Hematopoietic multipotent progenitor cell treated with erythropoietin and hydrocortisone succinate and interleukin-3 and kit ligand, for 8 days (in vitro differentiated cells): ENCODE results near the gene PCCA.
A peak's percentile ranks its signal among the peaks of the same experiment; 100 is the strongest.

Source experiments
- DNase-seq: peaks from one replicate; pipeline ENCODE4 v3.0.0-alpha.2; 2015

PCCA gene

GRCh38 chr13:100532090-100532766 lies 443.3 kb downstream of the PCCA start:
- no peak for DNase-seq

DNA sequence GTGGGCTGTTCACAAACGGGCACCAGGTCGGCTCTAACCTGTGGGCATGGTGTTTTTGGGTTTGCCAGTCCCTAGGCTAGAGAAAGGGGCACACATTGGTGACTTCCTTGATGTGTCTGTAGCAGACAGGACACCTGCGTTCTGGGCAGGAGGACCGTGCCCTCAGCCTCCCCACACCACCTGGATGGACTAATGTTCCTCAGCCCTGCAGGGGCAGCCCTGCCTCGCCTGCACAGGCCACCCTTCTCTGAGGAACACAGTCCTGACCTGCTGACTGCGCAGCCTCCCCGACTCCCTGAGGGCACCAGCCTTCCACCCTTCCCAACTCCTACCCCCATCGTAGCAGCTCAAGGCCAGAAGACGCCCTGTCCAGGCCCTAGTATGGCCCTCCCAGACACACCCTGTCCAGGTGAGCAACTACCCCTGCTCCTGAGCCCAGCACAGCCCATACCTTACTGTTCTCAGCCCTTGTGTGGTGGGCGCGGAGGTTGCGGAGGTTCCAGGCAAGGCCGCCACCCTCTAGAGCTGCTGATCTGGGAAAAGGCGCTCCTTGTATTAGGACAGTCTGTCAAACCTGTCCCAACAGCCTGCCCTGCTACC lies 444.0 kb downstream of the PCCA start:
- no peak for DNase-seq

GRCh38 chr13:100533588-100534041 lies 444.7 kb downstream of the PCCA start:
- no peak for DNase-seq

DNA sequence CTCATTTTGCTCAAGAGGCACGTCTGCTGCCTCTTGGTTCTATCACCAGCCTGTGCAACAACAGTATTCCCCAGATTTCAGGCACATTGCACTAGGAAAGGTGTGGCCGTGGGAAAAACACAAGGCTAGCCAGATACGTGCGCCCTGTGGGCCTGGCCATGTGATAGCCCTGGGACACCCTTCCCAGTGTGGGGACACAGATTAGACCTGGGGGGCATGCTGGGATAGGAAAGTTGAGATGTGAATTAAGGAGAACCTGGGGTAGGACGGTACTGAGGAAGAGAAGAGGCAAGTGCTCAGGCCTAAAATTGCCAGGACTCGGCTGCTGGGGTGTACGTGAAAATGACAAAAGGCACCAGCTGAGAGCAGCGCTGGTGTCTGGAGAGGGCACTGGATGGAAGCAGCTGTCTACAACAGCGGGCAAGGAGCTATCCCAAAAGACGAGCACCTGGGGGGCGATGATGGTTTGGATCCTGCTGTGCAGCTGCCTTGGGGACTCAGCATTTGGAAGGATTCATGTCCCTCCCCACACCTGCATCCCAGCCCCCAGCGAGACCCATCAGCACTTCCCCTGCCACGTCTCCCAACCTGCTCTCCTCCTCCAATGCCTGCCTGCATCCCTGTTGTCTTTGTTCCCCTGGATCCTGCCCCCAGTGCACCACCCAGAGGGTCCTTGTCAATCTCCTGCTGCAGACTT lies 445.4 kb downstream of the PCCA start:
- no peak for DNase-seq

DNA sequence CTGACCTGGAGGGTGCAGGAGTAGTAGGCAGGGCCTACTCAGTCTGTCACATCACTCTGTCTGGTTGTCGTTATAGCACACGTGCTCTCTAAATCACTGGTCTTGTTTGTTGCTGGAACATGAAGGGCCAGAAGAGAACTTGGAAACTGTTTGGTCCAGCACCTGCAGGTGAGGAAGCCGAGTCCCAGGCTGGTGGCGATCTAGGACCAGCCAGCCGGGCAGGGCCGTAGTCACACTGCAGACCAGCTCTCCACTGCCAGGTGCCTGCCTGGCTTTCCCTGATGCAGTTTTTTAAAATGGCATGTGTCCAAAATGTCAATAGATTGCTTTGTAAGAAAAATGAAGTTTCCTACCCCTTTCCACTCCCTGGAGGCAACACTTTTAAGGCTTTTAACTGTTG lies 446.0 kb downstream of the PCCA start:
- no peak for DNase-seq

- no peak for DNase-seq
These were observed 446.7 kb downstream of the PCCA start for GRCh38 chr13:100535426-100536135.

- no peak for DNase-seq
These were observed 447.8 kb downstream of the PCCA start for GRCh38 chr13:100536643-100537180.

DNA sequence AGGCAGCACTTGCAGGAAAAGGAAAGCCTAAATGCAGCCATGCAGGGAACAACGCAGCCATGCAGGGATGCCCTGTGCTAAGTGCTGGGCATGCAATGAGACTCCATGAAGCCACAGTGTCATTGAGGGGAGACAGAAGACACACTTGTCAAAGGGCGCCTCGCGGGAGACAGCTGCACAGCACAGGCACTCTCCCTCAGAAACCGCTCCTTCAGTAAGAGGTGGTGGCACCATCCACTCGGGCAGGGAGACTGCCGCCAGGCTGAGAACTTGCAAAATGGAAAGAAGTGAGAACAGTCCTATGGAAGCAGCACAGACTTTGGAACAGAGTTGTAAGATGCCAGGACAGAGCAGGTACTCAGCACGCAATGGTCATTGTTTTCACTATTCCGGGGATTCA lies 448.6 kb downstream of the PCCA start:
- no peak for DNase-seq

GRCh38 chr13:100537951-100538462 lies 449.1 kb downstream of the PCCA start:
- DNase-seq, result no peak

DNA sequence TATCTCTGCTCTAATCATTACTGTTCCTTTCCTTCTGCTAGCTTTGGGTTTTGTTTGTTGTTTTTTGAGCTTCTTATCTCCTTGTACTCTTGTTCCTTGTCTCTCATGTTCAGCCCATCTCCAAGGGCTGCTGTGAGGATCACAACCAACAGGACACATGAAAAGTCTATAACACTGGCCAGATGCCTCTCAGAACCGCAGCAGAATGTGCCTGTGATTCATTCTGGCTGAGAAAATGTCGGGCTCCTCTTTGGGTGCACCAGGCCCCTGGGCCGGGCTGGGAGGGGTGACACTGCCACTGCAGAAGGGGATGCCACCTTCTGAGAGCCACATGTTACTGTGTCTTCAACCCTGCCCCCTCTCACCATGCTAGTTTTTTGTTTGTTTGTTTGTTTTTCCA lies 451.7 kb downstream of the PCCA start:
- DNase-seq, result no peak

DNA sequence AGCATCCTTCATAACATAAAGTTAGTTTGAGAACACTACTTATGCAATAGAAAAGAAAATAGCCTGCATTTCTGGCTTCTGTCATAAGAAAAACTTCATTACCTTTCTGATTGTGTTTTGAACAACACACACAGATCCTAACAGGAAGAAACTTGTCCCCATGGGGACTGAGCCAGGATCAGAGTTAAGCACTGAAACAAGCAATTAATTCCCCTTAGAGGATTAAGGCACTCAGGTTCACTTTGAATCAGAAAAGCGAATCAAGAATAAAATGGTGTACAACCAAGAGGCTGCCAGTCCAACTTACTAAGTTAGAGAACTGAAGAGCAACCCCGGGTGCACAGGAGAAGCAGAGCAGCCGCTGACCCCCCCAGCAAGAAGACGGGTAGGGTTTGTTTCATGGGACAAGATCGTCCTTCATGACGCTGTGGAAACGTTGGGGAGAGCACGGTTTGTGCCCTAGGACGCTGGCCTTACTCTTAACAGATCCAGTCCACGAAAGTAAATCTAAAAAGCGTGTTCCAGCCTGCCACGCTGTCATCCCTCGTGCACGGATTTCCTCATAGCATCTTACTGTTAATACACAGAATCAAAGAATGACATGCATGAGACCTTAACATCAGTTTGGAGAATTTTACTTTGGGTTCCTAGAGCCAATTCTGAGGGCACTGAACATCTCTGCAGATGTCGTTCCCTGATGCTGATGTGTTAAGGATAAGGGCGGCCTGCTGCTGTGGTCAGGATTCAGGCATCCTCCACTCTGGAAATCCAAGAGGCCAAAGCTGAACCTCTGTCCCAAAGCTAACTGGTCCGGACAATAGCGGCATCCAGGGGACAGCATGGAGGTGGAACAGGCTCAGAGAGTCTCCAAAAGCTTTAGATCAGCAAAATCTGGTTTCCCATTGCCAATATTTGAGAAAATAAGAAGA lies 453.3 kb downstream of the PCCA start:
- no peak for DNase-seq

- peak; percentile 28 for DNase-seq
These were observed 453.9 kb downstream of the PCCA start for GRCh38 chr13:100542826-100543156.

DNA sequence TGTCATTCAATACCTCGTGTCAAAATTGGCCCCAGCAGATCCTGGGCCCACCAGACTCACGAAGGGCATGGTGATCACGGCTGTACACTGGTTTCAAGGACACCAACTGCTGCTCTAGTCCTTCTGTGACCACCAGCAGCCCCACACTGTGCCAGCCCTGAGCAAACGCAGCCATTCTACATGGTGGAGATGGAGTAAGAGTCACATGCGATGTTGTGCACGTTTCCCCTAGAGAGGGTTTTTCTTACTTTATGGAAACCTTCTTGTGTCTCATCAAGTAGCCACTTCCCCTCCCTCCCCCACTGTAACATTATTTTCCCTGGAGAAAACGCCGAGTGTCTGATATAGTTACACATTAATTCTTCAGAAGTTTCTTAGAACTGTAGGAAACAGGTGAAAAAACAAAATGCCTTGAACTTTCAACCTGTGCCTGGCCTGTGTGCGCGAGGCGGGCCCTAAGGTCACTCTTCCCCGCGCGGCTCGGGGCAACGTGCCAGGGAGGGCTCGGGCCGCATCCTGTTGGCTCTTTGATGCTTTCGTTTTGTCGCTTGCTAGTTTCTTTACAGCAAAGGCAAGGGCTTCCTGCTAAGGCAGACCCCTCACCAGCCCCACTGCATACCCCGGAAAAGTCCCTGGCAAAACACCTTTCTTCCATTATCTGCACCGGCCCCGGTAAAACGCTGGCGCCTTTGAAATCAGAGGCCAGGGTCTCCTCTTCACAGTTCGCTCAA lies 455.1 kb downstream of the PCCA start:
- DNase-seq, result no peak

DNA sequence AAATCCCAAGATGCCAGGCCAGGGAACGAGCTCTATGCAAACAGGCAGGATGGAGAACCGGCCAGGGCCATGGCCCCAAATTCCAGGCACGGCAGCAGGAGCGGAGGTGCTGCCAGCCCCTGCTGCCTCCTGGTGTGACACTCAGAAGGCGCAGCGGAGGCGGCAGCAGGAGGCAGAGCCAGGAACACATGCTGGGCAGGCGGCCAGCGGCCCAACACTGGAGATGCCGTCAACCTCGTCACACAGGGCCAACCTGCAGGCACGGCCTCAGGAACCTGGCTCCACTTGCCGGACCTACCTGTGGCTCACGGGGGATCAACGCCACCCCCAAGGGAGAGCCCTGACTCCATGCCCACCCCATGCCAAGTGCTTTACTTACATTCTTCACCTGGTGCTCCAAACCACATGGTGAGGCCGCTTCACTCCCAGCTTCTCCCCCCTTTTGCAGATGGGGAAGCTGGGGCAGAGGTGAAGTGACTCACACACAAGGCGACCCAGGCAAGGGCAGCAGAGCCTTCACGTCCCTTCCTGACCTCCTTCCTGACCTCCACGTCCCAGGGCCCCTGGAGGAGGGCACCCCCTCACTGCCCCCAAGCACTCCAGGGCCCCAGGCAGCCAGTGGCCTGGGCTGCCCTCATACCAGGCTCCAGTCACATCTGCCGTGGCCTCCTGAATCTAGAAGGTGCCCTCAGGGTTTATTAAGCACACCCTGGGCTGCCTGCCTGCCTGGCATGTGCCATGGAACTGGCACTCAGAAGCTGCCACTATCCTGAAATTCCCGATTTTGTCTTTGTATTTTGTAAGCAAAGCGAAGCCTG lies 456.2 kb downstream of the PCCA start:
- no peak for DNase-seq

- DNase-seq, result no peak
These were observed 456.8 kb downstream of the PCCA start for GRCh38 chr13:100545684-100546061.

GRCh38 chr13:100546713-100547405 lies 458.0 kb downstream of the PCCA start:
- DNase-seq, result no peak

- DNase-seq, result no peak
These were observed 458.9 kb downstream of the PCCA start for GRCh38 chr13:100547791-100548201.

DNA sequence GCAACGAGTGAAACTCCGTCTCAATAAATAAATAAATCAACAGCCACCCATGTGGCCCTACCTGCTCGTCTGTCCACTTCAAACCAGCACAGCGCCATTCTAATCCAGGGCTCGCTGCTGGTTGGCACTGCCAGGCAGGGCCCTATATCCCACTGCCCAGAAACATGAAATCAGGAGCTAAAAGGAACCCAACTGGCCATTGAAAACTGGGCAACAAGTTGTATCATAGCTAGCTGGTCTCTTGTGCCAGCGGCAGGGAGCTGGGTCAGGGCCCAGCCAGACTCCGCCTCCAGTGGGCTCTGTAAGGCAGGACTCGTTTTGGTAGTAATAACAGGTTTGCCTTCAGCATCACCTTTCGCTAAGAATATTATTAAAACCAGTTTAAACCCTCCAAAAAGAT lies 460.4 kb downstream of the PCCA start:
- DNase-seq, result no peak

- no peak for DNase-seq
These were observed 463.9 kb downstream of the PCCA start for GRCh38 chr13:100552755-100553154.

DNA sequence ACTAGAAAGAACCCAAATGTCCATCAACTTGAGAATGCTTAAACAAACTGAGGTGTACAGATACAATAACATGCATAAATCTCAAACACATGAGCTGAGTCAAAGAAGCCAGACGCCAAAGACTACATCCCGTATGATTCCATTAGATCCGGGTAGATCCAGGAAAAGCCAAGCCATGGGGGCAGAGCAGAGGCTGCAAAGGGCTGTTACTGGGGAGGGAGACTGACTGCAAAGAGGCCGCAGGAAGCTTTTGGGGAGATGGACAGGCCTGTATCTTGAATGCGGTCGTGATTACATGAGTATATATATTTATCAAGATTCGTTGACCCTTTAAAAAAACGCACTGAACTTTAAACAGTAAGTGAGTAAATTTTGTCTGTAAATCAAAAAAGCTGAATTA lies 471.0 kb downstream of the PCCA start:
- DNase-seq, result no peak
